Measurements from ENCODE around the gene AKAP7.
"Not testable (repeated sequence)": the region's sequence is repeated elsewhere in the genome, so short reads cannot be mapped to it uniquely, and the experiment has no call there.

DNA sequence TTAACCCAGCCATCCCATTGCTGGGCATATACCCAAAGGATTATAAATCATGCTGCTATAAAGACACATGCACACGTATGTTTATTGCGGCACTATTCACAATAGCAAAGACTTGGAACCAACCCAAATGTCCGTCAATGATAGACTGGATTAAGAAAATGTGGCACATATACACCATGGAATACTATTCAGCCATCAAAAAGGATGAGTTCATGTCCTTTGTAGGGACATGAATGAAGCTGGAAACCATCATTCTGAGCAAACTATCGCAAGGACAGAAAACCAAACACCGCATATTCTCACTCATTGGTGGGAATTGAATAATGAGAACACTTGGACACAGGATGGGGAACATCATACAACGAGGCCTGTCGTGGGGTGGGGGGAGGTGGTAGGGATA lies 43.3 kb upstream of the AKAP7 start:
- not testable (repeated sequence) for TF ChIP-seq RCOR1 (IDR thresholded peaks at IDR 0.05; ENCODE audit: low read length); POLR2AphosphoS5 (IDR thresholded peaks at IDR 0.05; ENCODE audit: low read depth, low read length); FOSL2 (IDR thresholded peaks at IDR 0.05; ENCODE audit: borderline replicate concordance, low read depth)
- TF ChIP-seq, protein P1, sequence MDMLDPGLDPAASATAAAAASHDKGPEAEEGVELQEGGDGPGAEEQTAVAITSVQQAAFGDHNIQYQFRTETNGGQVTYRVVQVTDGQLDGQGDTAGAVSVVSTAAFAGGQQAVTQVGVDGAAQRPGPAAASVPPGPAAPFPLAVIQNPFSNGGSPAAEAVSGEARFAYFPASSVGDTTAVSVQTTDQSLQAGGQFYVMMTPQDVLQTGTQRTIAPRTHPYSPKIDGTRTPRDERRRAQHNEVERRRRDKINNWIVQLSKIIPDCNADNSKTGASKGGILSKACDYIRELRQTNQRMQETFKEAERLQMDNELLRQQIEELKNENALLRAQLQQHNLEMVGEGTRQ (IDR thresholded peaks at IDR 0.05; ENCODE audit: borderline replicate concordance, low read depth, low read length), result not testable (repeated sequence)
- TF ChIP-seq, protein P2, sequence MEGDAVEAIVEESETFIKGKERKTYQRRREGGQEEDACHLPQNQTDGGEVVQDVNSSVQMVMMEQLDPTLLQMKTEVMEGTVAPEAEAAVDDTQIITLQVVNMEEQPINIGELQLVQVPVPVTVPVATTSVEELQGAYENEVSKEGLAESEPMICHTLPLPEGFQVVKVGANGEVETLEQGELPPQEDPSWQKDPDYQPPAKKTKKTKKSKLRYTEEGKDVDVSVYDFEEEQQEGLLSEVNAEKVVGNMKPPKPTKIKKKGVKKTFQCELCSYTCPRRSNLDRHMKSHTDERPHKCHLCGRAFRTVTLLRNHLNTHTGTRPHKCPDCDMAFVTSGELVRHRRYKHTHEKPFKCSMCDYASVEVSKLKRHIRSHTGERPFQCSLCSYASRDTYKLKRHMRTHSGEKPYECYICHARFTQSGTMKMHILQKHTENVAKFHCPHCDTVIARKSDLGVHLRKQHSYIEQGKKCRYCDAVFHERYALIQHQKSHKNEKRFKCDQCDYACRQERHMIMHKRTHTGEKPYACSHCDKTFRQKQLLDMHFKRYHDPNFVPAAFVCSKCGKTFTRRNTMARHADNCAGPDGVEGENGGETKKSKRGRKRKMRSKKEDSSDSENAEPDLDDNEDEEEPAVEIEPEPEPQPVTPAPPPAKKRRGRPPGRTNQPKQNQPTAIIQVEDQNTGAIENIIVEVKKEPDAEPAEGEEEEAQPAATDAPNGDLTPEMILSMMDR (IDR thresholded peaks at IDR 0.05), result not testable (repeated sequence)
- TF ChIP-seq, protein P3, sequence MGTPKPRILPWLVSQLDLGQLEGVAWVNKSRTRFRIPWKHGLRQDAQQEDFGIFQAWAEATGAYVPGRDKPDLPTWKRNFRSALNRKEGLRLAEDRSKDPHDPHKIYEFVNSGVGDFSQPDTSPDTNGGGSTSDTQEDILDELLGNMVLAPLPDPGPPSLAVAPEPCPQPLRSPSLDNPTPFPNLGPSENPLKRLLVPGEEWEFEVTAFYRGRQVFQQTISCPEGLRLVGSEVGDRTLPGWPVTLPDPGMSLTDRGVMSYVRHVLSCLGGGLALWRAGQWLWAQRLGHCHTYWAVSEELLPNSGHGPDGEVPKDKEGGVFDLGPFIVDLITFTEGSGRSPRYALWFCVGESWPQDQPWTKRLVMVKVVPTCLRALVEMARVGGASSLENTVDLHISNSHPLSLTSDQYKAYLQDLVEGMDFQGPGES (IDR thresholded peaks at IDR 0.05; ENCODE audit: low read depth, low read length), result not testable (repeated sequence)
- TF ChIP-seq, protein P4, sequence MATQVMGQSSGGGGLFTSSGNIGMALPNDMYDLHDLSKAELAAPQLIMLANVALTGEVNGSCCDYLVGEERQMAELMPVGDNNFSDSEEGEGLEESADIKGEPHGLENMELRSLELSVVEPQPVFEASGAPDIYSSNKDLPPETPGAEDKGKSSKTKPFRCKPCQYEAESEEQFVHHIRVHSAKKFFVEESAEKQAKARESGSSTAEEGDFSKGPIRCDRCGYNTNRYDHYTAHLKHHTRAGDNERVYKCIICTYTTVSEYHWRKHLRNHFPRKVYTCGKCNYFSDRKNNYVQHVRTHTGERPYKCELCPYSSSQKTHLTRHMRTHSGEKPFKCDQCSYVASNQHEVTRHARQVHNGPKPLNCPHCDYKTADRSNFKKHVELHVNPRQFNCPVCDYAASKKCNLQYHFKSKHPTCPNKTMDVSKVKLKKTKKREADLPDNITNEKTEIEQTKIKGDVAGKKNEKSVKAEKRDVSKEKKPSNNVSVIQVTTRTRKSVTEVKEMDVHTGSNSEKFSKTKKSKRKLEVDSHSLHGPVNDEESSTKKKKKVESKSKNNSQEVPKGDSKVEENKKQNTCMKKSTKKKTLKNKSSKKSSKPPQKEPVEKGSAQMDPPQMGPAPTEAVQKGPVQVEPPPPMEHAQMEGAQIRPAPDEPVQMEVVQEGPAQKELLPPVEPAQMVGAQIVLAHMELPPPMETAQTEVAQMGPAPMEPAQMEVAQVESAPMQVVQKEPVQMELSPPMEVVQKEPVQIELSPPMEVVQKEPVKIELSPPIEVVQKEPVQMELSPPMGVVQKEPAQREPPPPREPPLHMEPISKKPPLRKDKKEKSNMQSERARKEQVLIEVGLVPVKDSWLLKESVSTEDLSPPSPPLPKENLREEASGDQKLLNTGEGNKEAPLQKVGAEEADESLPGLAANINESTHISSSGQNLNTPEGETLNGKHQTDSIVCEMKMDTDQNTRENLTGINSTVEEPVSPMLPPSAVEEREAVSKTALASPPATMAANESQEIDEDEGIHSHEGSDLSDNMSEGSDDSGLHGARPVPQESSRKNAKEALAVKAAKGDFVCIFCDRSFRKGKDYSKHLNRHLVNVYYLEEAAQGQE (IDR thresholded peaks at IDR 0.05; ENCODE audit: low read depth, low read length), result not testable (repeated sequence)
